Measurements from ENCODE around the gene PIPOX. TPM values are rescaled to one million over a fixed set of nuclear protein-coding genes. Genes with fewer than 3 reads are reported as not detected.

The PIPOX gene
- total and polyA plus RNA-seq, 2 of the 13 experiments (the other 11 are each of a cell fraction or from before 2014, with no cell fraction given): 87.3 to 154 TPM

DNA sequence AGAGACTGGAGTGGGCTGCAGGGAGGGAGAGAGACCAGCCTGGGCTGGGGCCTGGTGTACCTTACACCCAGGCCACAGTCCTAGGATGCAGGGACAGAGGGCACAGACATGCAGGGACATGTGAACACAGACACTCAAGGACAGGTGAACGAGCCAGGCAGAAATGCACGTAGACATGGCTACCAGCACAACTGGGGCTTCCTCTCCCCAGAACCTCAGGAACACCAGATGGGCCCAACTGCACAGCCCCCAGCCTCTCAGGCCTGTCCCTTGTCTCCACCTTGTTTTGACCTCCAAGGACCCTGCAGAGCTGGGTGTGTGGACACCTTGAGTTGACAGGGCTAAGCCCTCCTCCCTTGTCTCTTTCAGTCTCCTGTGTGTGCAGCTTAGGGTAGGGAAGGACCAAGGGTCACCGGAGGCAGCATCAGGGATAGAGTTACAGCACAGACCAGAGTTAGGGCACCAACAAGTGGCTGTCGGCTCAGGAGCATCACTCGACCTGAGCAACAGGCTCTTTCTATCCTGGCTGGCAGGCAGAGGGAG is 46.3 kb upstream of the PIPOX start (continued):
- TF ChIP-seq, protein P1, sequence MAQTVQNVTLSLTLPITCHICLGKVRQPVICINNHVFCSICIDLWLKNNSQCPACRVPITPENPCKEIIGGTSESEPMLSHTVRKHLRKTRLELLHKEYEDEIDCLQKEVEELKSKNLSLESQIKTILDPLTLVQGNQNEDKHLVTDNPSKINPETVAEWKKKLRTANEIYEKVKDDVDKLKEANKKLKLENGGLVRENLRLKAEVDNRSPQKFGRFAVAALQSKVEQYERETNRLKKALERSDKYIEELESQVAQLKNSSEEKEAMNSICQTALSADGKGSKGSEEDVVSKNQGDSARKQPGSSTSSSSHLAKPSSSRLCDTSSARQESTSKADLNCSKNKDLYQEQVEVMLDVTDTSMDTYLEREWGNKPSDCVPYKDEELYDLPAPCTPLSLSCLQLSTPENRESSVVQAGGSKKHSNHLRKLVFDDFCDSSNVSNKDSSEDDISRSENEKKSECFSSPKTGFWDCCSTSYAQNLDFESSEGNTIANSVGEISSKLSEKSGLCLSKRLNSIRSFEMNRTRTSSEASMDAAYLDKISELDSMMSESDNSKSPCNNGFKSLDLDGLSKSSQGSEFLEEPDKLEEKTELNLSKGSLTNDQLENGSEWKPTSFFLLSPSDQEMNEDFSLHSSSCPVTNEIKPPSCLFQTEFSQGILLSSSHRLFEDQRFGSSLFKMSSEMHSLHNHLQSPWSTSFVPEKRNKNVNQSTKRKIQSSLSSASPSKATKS (CRISPR knock-in tag; IDR thresholded peaks at IDR 0.05): no peak
- peak; percentile 29; the same call in 1 of the 2 replicates for TF ChIP-seq THAP11 (CRISPR knock-in tag; IDR thresholded peaks at IDR 0.05)
- peak; percentile 59; the same call in 1 of the 2 replicates for TF ChIP-seq ZNF501 (CRISPR knock-in tag; IDR thresholded peaks at IDR 0.05)
- 0 out of 2 replicates have a peak, but pooled peaks have one; percentile 2 for TF ChIP-seq ZNF274 (CRISPR knock-in tag; IDR thresholded peaks at IDR 0.05)
- TF ChIP-seq YY1 (IDR thresholded peaks at IDR 0.05; ENCODE audit: insufficient read depth, insufficient replicate concordance, low read depth, low read length): no peak
- 0 out of 2 replicates have a peak, but pooled peaks have one; percentile 38 for TF ChIP-seq JUN (CRISPR knock-in tag; IDR thresholded peaks at IDR 0.05)
- TF ChIP-seq ESRRA (CRISPR knock-in tag; IDR thresholded peaks at IDR 0.05; ENCODE audit: low read depth): peak; percentile 97
- 0 out of 2 replicates have a peak, but pooled peaks have one; percentile 24 for TF ChIP-seq SMYD3 (CRISPR knock-in tag; IDR thresholded peaks at IDR 0.05)
- peak; percentile 94 for TF ChIP-seq MTA1 (CRISPR knock-in tag; IDR thresholded peaks at IDR 0.05; ENCODE audit: borderline replicate concordance)
- TF ChIP-seq NR2F6 (IDR thresholded peaks at IDR 0.05): peak; percentile 59; the same call in 1 of the 2 replicates
- TF ChIP-seq NR2F6 (CRISPR knock-in tag; IDR thresholded peaks at IDR 0.05): peak; percentile 56; the same call in 1 of the 2 replicates
- no peak for TF ChIP-seq EED (CRISPR knock-in tag; IDR thresholded peaks at IDR 0.05)
- no peak for TF ChIP-seq NFE2 (CRISPR knock-in tag; IDR thresholded peaks at IDR 0.05)
- TF ChIP-seq ZNF598 (CRISPR knock-in tag; IDR thresholded peaks at IDR 0.05; ENCODE audit: borderline replicate concordance): peak; percentile 93; the same call in 1 of the 2 replicates
- peak; percentile 50 for TF ChIP-seq SKI (IDR thresholded peaks at IDR 0.05; ENCODE audit: partially characterized antibody)
- TF ChIP-seq NFYB (CRISPR knock-in tag; IDR thresholded peaks at IDR 0.05): no peak
- TF ChIP-seq ARID4A (CRISPR knock-in tag; IDR thresholded peaks at IDR 0.05; ENCODE audit: borderline replicate concordance): peak; percentile 60
- TF ChIP-seq CTCF (CRISPR knock-in tag; IDR thresholded peaks at IDR 0.05): peak; percentile 41; the same call in 1 of the 2 replicates
- peak; percentile 23; the same call in 1 of the 2 replicates for TF ChIP-seq REPIN1 (CRISPR knock-in tag; IDR thresholded peaks at IDR 0.05; ENCODE audit: borderline replicate concordance, low read depth)
- TF ChIP-seq REL (CRISPR knock-in tag; conservative IDR thresholded peaks at IDR 0.05): no peak
- peak; percentile 72 for TF ChIP-seq MYC (CRISPR knock-in tag; IDR thresholded peaks at IDR 0.05; ENCODE audit: borderline replicate concordance)
- TF ChIP-seq HOXA3 (CRISPR knock-in tag; IDR thresholded peaks at IDR 0.05): peak; percentile 69; the same call in 1 of the 2 replicates
- peak; percentile 21 for TF ChIP-seq ZEB1 (IDR thresholded peaks at IDR 0.05; ENCODE audit: insufficient replicate concordance, low read depth)
